AG08395 (cell line): Measurements from ENCODE around the gene ZNF736.
A peak's percentile ranks its signal among the peaks of the same experiment; 100 is the strongest.
"Not testable (repeated sequence)": the region's sequence is repeated elsewhere in the genome, so short reads cannot be mapped to it uniquely, and the experiment has no call there.

ENCODE experiments used
- DNase-seq: peaks from one replicate; pipeline ENCODE4 v3.0.0; 2012; ENCODE audit warnings: mixed read lengths, low spot score

Gene ZNF736

GRCh38 chr7:64313740-64314491 is at the start of gene ZNF736:
ZNF736 (plus strand) TSS chr7:64313961; CDS start chr7:64314151, 190 bp downstream.
- peak; percentile 97 for DNase-seq

DNA sequence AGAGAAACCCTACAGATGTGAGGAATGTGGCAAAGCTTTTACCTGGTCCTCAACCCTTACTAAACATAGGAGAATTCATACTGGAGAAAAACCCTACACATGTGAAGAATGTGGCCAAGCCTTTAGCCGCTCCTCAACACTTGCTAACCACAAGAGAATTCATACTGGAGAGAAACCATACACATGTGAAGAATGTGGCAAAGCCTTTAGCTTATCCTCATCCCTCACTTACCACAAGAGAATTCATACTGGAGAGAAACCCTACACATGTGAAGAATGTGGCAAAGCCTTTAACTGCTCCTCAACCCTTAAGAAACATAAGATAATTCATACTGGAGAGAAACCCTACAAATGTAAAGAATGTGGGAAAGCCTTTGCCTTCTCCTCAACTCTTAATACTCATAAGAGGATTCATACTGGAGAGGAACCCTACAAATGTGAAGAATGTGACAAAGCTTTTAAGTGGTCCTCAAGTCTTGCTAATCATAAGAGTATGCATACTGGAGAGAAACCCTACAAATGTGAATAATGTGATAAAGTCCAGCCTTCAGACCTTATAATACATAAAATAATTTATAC is 47.3 kb upstream of the ZNF736 start:
- DNase-seq = no peak

DNA sequence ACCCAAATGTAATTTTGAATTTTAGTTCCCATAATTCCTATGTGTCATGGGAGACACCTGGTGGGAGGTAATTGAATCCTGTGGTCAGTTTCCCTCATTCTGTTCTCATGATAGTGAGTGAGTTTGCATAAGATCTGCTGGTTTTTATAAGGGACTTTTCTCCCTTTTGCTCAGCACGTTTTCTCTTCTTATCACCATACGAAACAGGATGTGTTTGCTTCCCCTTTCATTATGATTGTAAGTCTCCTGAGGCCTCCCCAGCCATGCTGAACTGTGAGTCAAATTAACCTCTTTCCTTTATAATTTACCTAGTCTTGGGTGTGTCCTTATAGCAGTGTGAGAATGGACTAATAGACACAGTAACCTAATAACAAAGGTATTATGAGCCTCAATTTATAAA is 36.1 kb upstream of the ZNF736 start:
- DNase-seq = no peak

DNA sequence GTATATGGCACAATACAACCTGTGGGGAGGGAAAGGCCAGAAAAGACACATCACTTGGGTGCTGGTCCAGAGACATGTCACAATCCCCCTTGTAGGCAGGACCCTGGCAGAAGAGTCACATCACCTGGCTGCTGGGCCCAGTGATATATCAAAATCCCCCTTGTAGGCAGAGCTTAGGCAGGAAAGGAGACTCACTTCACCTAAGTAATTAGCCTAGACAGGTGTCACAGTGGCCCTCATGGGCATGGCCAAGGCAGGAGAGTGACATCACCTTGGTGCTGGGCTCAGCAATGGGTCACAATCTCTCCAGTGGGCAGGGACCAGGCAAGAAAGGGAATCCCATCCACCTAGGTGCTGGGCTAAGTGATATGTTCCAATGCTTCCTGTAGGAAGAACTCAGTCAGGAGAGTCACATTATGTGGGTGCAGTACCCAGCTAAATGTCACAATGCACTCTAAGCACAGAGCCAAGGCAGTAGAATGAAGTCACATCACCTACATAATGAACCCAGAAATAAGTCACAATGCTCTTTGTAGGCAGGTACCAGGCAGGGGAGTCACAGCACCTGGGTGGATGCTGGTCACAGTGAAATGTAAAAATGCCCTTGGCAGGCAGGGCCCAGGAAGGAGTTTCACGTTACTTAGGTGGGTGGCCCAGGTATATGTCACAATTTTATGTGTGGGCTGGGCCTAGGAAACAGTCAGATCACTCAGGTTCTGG is 18.9 kb upstream of the ZNF736 start:
- no peak for DNase-seq

GRCh38 chr7:64297418-64297817 is 16.3 kb upstream of the ZNF736 start:
- not testable (repeated sequence) for DNase-seq

DNA sequence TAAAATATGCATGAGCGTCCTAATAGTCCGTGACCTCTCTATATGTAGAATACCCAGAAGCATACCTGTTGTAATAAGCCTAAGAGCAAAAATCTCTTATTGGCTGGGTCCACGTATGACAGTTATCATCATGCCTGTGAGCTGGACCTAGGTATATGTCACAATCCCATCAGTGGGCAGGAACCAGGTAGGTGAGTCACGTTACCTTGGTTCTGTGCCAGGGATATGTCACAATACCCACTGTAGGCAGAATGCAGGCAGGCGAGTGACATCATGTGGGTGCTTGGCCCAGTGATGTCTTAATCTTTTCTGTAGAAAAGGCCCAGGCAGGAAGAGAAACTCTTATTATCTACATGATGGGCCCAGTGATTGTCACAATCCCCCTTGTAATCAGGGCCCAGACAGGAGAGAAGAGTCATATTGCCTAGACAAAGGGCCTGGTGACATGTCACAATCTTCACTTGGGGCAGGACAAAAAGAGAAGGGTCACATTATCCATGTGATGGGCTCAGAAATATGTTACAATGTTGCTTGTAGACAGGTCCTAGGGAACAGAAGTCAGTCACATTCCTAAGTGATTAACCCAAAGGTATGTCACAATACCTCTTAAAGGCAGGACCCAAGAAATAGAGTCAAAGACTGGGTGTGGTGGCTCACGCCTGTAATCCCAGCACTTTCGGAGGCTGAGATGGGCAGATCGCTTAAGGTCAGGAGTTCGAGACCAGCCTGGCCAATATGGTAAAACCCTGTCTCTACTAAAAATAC is 12.9 kb upstream of the ZNF736 start:
- DNase-seq = no peak

- peak; percentile 91 for DNase-seq
These were observed 6.3 kb upstream of the ZNF736 start for GRCh38 chr7:64307254-64308015.

- DNase-seq = no peak
These were observed 5.8 kb upstream of the ZNF736 start for GRCh38 chr7:64308016-64308270.

- no peak for DNase-seq
These were observed 3.3 kb upstream of the ZNF736 start for GRCh38 chr7:64310426-64310825.

DNA sequence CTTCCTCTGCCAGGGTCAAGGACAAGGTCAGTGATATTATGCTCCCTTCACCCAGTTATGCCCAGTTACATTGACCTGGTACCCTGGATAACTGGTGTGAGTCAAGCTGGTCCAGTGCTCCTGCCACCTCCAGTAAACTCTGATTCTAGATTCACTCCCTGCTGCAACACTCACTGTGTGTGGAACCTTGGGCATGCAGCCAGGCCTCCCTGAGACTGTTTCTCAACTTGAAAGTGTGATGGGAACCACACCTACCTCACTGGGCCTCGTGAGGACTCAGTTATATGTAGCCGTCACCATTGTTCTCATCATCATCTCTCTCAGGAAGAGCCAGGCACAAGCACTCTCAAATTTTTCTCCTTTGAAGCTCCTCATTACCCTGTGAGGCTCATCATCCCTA is 935 bp upstream of the ZNF736 start:
- no peak for DNase-seq

GRCh38 chr7:64314566-64314965 is 805 bp downstream of the ZNF736 start:
- no peak for DNase-seq

- DNase-seq = not testable (repeated sequence)
These were observed 2.4 kb downstream of the ZNF736 start for GRCh38 chr7:64316031-64316742.

DNA sequence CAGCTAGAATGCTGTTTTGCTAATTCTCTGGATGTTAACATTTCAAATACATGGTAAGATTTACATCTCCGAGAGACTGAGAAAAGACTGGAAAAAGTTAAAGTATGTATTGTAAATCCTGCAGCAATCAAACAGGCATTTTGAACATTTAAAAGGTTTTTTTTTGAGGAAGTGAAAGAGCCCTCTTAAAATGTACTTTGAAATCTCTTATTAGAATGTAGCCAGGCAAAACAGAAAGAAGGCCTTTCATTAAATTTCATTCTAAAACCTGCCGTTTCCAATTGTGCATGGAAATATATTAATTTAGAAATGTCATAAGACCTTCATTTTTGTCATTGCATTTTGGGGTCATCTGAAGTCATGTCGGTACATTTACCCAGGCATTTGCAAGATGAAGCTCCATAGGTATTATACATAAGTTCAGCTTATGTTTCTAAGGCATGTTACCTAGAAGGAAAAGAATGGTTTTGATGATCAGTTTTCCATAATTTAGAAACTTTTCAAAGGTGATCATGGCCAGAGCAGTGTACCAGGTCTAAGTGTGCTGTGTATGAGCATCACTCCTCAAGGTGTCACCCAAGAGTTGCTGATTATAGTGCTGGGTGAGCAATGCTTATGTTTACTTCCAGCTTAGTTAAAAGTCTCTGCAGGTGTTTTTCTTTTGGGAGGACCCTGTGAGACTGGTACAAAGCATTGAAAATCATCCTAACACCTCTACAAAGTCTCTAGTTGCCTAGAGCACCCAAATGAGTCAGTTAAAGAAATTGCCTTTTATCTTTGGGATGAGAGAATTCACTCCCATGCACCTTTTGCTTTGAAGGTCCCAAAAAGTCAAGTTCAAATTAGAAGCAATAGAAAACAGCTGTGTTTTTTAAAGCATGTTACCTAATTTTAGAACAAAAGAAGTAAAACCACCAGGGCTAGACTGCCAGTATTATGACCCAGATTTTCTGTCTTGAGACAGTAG is 7.1 kb downstream of the ZNF736 start:
- no peak for DNase-seq

GRCh38 chr7:64324166-64324565 is 10.4 kb downstream of the ZNF736 start:
- DNase-seq = not testable (repeated sequence)

DNA sequence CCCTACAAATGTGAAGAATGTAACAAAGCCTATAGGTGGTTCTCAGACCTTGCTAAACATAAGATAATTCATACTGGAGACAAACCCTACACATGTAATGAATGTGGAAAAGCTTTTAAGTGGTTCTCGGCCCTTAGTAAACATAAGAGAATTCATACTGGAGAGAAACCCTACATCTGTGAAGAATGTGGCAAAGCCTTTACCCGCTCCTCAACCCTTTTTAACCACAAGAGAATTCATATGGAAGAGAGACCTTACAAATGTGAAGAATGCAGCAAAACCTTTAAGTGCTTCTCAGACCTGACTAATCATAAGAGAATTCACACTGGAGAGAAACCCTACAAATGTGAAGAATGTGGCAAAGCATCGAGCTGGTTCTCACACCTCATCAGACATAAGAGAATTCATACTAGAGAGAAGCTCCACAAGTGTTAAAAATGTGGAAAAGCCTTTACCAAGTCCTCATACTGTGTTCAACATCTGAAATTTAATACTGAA is 35.0 kb downstream of the ZNF736 start:
- not testable (repeated sequence) for DNase-seq

DNA sequence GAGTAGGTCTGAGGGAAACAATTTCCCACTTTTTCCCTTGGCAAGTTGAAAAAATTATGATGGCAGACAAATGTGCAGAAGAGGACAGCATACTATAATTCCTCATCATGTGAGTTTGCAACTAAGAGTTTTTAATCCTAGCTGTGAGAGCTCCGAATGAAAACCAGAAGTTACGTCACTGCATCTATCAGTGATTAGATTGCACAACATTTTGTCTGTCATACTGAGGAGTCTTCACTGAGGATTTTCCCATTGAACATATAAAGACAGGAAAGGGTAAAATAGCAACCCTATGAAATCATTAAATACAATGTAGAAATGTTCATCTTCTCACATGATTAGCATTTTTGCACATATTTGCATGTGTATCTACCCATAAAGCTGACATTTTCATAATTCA is 45.8 kb downstream of the ZNF736 start:
- no peak for DNase-seq

- no peak for DNase-seq
These were observed 57.4 kb downstream of the ZNF736 start for GRCh38 chr7:64371116-64371515.

DNA sequence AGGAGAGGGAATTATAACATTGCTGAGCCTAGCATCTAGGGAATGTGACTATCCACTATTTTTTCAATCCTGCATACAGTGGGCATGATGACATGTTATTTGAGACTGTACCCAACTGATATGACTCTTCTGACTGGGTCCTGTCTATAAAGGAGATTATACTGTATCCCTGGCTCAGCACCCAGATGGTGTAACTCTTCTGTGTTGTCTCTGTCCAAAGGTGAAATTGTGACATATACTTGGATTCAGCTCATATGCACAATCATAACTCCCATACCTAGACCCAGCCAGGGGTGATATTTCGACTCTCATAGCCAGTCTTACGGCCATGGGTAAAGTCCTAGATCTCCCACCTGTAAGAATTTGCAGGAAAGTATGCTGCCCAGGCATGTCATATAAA is 59.3 kb downstream of the ZNF736 start:
- no peak for DNase-seq

- no peak for DNase-seq
These were observed 86.6 kb downstream of the ZNF736 start for GRCh38 chr7:64400401-64400800.
